Vagina (tissue), 2 donors: ENCODE data around the gene WDR48. TPM values are rescaled to one million over a fixed set of nuclear protein-coding genes. Genes with fewer than 3 reads are reported as not detected.

Experiments
- DNase-seq, 2 donors: peaks; one replicate each; pipeline ENCODE4 v3.0.0-alpha.2; 2017; ENCODE audit errors: extremely low spot score in 2 of 2
- H3K27ac ChIP-seq: fragments of 200-600 bp; sonication (generic); one replicate; pipeline ENCODE4 v1.5.1; 2019
- H3K27me3 ChIP-seq: fragments of 200-600 bp; sonication (generic); one replicate; pipeline ENCODE4 v1.5.1; 2019
- H3K36me3 ChIP-seq, 2 donors: fragments of 200-600 bp; sonication (generic); one replicate each; pipeline ENCODE4 v1.5.1; 2017 to 2019
- H3K4me1 ChIP-seq: fragments of 200-600 bp; sonication (generic); one replicate; pipeline ENCODE4 v1.5.1; 2019
- H3K4me3 ChIP-seq, 2 donors: fragments of 200-600 bp; sonication (generic); 1 replicate in 1 of 2; 2 replicates in 1 of 2; pipeline ENCODE4 v1.5.1; 2016 to 2019
- H3K9me3 ChIP-seq: fragments of 200-600 bp; sonication (generic); one replicate; pipeline ENCODE4 v1.5.1; 2019
- CTCF ChIP-seq, 3 experiments: fragments of 450-650 bp in 2 of 3; fragments of 200-600 bp in 1 of 3; sonication (generic) in 1 of 3; IDR thresholded peaks; one replicate each; pipeline ENCODE4 v1.5.1; 2017 to 2019; ENCODE audit warnings: antibody characterized with exemption in 3 of 3, mild to moderate bottlenecking in 2 of 3, moderate library complexity in 2 of 3
- POLR2A ChIP-seq, 2 donors: fragments of 450-650 bp; IDR thresholded peaks; one replicate each; pipeline ENCODE4 v1.6.1; 2017; ENCODE audit warnings: antibody characterized with exemption in 2 of 2, mild to moderate bottlenecking in 2 of 2, moderate library complexity in 2 of 2
- POLR2AphosphoS5 ChIP-seq, 2 donors: sonication (generic); formaldehyde crosslinking; IDR thresholded peaks; one replicate each; pipeline ENCODE4 v1.9.0; 2017; ENCODE audit warnings: antibody characterized with exemption in 2 of 2, mild to moderate bottlenecking in 2 of 2, low read depth in 1 of 2; ENCODE audit not compliant: insufficient read depth in 1 of 2
- intact Hi-C: fragments of 100-400 bp; cut with DNase I; formaldehyde crosslinking; loops from one replicate; pipeline ENCODE4 v1.15.1; 2023
- total RNA-seq: library from RNA; depleted of rRNA; stranded (reverse); fragments of >200 nt; gene quantifications from one replicate; pipeline ENCODE4 v1.2.3, GENCODE V29; 2016

WDR48 gene
- total RNA-seq, 1 donor from 2014 or later = 43.7 TPM

- H3K36me3 ChIP-seq = peaks cover 0 to 11% of the 10 kb centered on the region in 2 donors
- intact Hi-C loops = no loop called here
- H3K4me3 ChIP-seq = no peak overlapping the region
- DNase-seq = no peak
- peaks cover 11% of the 10 kb centered on the region for H3K4me1 ChIP-seq
- no peak overlapping the region for H3K27ac ChIP-seq
- H3K27me3 ChIP-seq = no peaks in the 10 kb centered on the region
- no peaks in the 10 kb centered on the region for H3K9me3 ChIP-seq
- TF ChIP-seq CTCF (IDR thresholded peaks at IDR 0.05) = no peak
- TF ChIP-seq POLR2AphosphoS5 (IDR thresholded peaks at IDR 0.05; ENCODE audit: insufficient read depth in 1 of 2, low read depth in 1 of 2) = no peak
- no peak for TF ChIP-seq POLR2A (IDR thresholded peaks at IDR 0.05)
Measured at GRCh38 chr3:39062180-39062579, 10.4 kb downstream of the WDR48 start.

GRCh38 chr3:39063143-39063542 is 11.3 kb downstream of the WDR48 start:
- Histone ChIP-seq H3K9me3 (no peaks in the 10 kb centered on the region), H3K36me3 (peaks cover 0 to 11% of the 10 kb centered on the region in 2 donors), H3K4me1 (peaks cover 11% of the 10 kb centered on the region), H3K27me3 (no peaks in the 10 kb centered on the region), H3K27ac (no peak overlapping the region), H3K4me3 (no peak overlapping the region)
- intact Hi-C loops = no loop called here
- no peak for DNase-seq
- no peak for TF ChIP-seq POLR2A (IDR thresholded peaks at IDR 0.05)
- no peak for TF ChIP-seq POLR2AphosphoS5 (IDR thresholded peaks at IDR 0.05; ENCODE audit: insufficient read depth in 1 of 2, low read depth in 1 of 2)
- TF ChIP-seq CTCF (IDR thresholded peaks at IDR 0.05) = no peak

- no peak overlapping the region for H3K4me3 ChIP-seq
- H3K27me3 ChIP-seq = no peaks in the 10 kb centered on the region
- TF ChIP-seq POLR2A (IDR thresholded peaks at IDR 0.05) (no peak), POLR2AphosphoS5 (IDR thresholded peaks at IDR 0.05; ENCODE audit: insufficient read depth in 1 of 2, low read depth in 1 of 2) (no peak)
- no peak overlapping the region for H3K27ac ChIP-seq
- DNase-seq = no peak
- H3K36me3 ChIP-seq = peaks cover 0 to 21% of the 10 kb centered on the region in 2 donors
- H3K9me3 ChIP-seq = no peaks in the 10 kb centered on the region
- no peaks in the 10 kb centered on the region for H3K4me1 ChIP-seq
- intact Hi-C loops = no loop called here
Measured at GRCh38 chr3:39064646-39065045, 12.8 kb downstream of the WDR48 start.

- H3K4me3 ChIP-seq = no peak overlapping the region
- H3K9me3 ChIP-seq = no peaks in the 10 kb centered on the region
- intact Hi-C loops = no loop called here
- peaks cover 0 to 27% of the 10 kb centered on the region in 2 donors for H3K36me3 ChIP-seq
- no peak for DNase-seq
- no peak overlapping the region for H3K27ac ChIP-seq
- no peaks in the 10 kb centered on the region for H3K4me1 ChIP-seq
- TF ChIP-seq CTCF (IDR thresholded peaks at IDR 0.05) (no peak), POLR2A (IDR thresholded peaks at IDR 0.05) (no peak), POLR2AphosphoS5 (IDR thresholded peaks at IDR 0.05; ENCODE audit: insufficient read depth in 1 of 2, low read depth in 1 of 2) (no peak)
- no peaks in the 10 kb centered on the region for H3K27me3 ChIP-seq
Measured at GRCh38 chr3:39065197-39065596, 13.4 kb downstream of the WDR48 start.

- H3K9me3 ChIP-seq = no peaks in the 10 kb centered on the region
- no peaks in the 10 kb centered on the region for H3K27me3 ChIP-seq
- no peaks in the 10 kb centered on the region for H3K4me1 ChIP-seq
- no peak for TF ChIP-seq POLR2A (IDR thresholded peaks at IDR 0.05)
- no peak for TF ChIP-seq CTCF (IDR thresholded peaks at IDR 0.05)
- TF ChIP-seq POLR2AphosphoS5 (IDR thresholded peaks at IDR 0.05; ENCODE audit: insufficient read depth in 1 of 2, low read depth in 1 of 2) = no peak
- H3K27ac ChIP-seq = no peak overlapping the region
- intact Hi-C loops = no loop called here
- no peak overlapping the region for H3K4me3 ChIP-seq
- DNase-seq = no peak
- peaks cover 0 to 35% of the 10 kb centered on the region in 2 donors for H3K36me3 ChIP-seq
Measured at GRCh38 chr3:39067286-39067685, 15.5 kb downstream of the WDR48 start.
